Gastroesophageal sphincter (tissue), 3 donors: Measurements from ENCODE around the gene PRUNE2.

Experiments
- EP300 ChIP-seq: sonication (generic); formaldehyde crosslinking; IDR thresholded peaks from one replicate; pipeline ENCODE4 v1.6.1; 2017; ENCODE audit warnings: antibody characterized with exemption, mild to moderate bottlenecking
- POLR2A ChIP-seq, 2 donors: fragments of 450-650 bp; IDR thresholded peaks; one replicate each; pipeline ENCODE4 v1.6.1; 2017; ENCODE audit warnings: antibody characterized with exemption in 2 of 2, mild to moderate bottlenecking in 2 of 2, moderate library complexity in 1 of 2
- POLR2AphosphoS5 ChIP-seq: sonication (generic); formaldehyde crosslinking; IDR thresholded peaks from one replicate; pipeline ENCODE4 v1.6.1; 2017; ENCODE audit warnings: antibody characterized with exemption
- TF ChIP-seq, protein P1 (sequence below), 4 experiments: fragments of 200-600 bp in 2 of 4; fragments of 450-650 bp in 2 of 4; sonication (generic) in 1 of 4; IDR thresholded peaks; one replicate each; pipeline ENCODE4 v1.5.1; 2017 to 2019; ENCODE audit warnings: antibody characterized with exemption in 4 of 4, mild to moderate bottlenecking in 2 of 4, moderate library complexity in 2 of 4

DNA sequence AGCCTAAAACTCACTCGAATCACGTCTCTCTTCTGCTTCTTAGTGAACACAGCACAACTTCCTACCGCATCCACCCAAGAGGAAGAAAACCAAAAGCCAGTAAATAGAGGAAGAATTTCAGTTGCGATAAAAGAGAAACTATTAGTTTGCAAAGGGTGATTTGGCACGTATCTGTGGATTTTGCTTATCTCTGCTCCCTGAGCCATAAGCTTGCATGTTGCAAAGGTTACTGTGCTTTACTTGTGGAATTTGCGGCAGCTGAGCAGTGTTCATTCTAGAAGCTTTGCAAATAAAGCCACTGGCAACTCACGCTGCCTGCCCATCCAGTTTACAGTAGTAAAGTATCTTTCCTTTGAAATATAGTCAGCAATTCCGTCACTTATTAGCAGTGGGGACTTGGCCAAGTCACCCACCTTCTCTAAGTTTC lies 290.7 kb downstream of the PRUNE2 start:
- TF ChIP-seq, protein P1, sequence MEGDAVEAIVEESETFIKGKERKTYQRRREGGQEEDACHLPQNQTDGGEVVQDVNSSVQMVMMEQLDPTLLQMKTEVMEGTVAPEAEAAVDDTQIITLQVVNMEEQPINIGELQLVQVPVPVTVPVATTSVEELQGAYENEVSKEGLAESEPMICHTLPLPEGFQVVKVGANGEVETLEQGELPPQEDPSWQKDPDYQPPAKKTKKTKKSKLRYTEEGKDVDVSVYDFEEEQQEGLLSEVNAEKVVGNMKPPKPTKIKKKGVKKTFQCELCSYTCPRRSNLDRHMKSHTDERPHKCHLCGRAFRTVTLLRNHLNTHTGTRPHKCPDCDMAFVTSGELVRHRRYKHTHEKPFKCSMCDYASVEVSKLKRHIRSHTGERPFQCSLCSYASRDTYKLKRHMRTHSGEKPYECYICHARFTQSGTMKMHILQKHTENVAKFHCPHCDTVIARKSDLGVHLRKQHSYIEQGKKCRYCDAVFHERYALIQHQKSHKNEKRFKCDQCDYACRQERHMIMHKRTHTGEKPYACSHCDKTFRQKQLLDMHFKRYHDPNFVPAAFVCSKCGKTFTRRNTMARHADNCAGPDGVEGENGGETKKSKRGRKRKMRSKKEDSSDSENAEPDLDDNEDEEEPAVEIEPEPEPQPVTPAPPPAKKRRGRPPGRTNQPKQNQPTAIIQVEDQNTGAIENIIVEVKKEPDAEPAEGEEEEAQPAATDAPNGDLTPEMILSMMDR (IDR thresholded peaks at IDR 0.05) = no peak
- TF ChIP-seq POLR2AphosphoS5 = peak; percentile 9
- TF ChIP-seq POLR2A (IDR thresholded peaks at IDR 0.05) = no peak
- TF ChIP-seq EP300 = no peak
